OCI-LY7 (cell line): ENCODE results near the gene ATXN1. TPM values are rescaled to one million over a fixed set of nuclear protein-coding genes. Genes with fewer than 3 reads are reported as not detected.

Experiments
- BruUV-seq: library from RNA; stranded (reverse); fragments of 400-500 nt; replicated peaks from 2 replicates; lab custom pipeline; 2021; lab: Mats Ljungman, UMichigan
- CTCF ChIA-PET: fragments of 300-600 bp; sonication (Branson Sonifier 250); formaldehyde crosslinking; loops from one replicate; lab custom pipeline; 2022; ENCODE audit warnings: antibody characterized with exemption; ENCODE audit not compliant: unreplicated experiment; lab: Charles Lee
- POLR2A ChIA-PET: fragments of 300-600 bp; sonication (Branson Sonifier 250); formaldehyde crosslinking; loops from one replicate; lab custom pipeline; 2022; ENCODE audit warnings: antibody characterized with exemption; lab: Charles Lee
- DNase-seq: peaks from one replicate; pipeline ENCODE4 v3.0.0-alpha.2; 2015; ENCODE audit warnings: low spot score
- H2AFZ ChIP-seq: fragments of 200-600 bp; sonication (generic), shearing (Covaris generic); 2 replicates; pipeline ENCODE4 v1.6.1; 2014; ENCODE audit warnings: mild to moderate bottlenecking, antibody characterized with exemption, low read length, moderate library complexity
- H3K27ac ChIP-seq: fragments of 200-600 bp; sonication (generic); 2 replicates; pipeline ENCODE4 v1.5.1; 2014; ENCODE audit warnings: mixed run types, low read depth, mild to moderate bottlenecking, moderate library complexity, low read length, inconsistent platforms; ENCODE audit not compliant: poor library complexity, severe bottlenecking
- H3K36me3 ChIP-seq: fragments of 200-600 bp; sonication (generic); 2 replicates; pipeline ENCODE4 v1.6.1; 2014; ENCODE audit warnings: mild to moderate bottlenecking, antibody characterized with exemption, low read length, moderate library complexity, mixed read lengths; ENCODE audit not compliant: insufficient read depth
- H3K4me1 ChIP-seq: fragments of 200-600 bp; sonication (generic); 2 replicates; pipeline ENCODE4 v1.5.1; 2014; ENCODE audit warnings: mild to moderate bottlenecking, low read length; ENCODE audit not compliant: insufficient read depth, poor library complexity, severe bottlenecking
- H3K4me2 ChIP-seq: fragments of 200-600 bp; sonication (generic); 2 replicates; pipeline ENCODE4 v1.6.1; 2014; ENCODE audit warnings: mild to moderate bottlenecking, low read length
- H3K4me3 ChIP-seq: fragments of 200-600 bp; sonication (generic); 2 replicates; pipeline ENCODE4 v1.5.1; 2014; ENCODE audit warnings: mild to moderate bottlenecking, low read depth, low read length; ENCODE audit not compliant: poor library complexity, severe bottlenecking
- H3K79me2 ChIP-seq: fragments of 200-600 bp; sonication (generic); 2 replicates; pipeline ENCODE4 v1.6.1; 2016; ENCODE audit warnings: low read depth, mild to moderate bottlenecking, low read length, moderate library complexity, mixed read lengths; ENCODE audit not compliant: insufficient read depth
- H3K9me2 ChIP-seq: fragments of 200-600 bp; sonication (generic); 2 replicates; pipeline ENCODE4 v1.6.1; 2016; ENCODE audit warnings: mild to moderate bottlenecking, low read length, mixed read lengths; ENCODE audit not compliant: insufficient read depth
- H3K9me3 ChIP-seq: fragments of 200-600 bp; sonication (generic); 2 replicates; pipeline ENCODE4 v1.6.1; 2014; ENCODE audit warnings: mild to moderate bottlenecking, mixed run types, low read length, mixed read lengths
- H4K20me1 ChIP-seq: fragments of 200-600 bp; sonication (generic); 2 replicates; pipeline ENCODE4 v1.6.1; 2014; ENCODE audit warnings: mild to moderate bottlenecking, antibody characterized with exemption, low read length, moderate library complexity, mixed read lengths; ENCODE audit not compliant: insufficient read depth
- EZH2phosphoT487 ChIP-seq: fragments of 200-600 bp; sonication (generic); IDR thresholded peaks from 2 replicates; pipeline ENCODE4 v1.6.1; 2018; ENCODE audit warnings: low read depth, borderline replicate concordance, mild to moderate bottlenecking, mixed run types, antibody characterized with exemption, low read length, moderate library complexity, mixed read lengths
- intact Hi-C: fragments of 100-400 bp; cut with micrococcal nuclease; formaldehyde crosslinking; loops from one replicate; pipeline ENCODE4 v1.10.0; 2022; ENCODE audit not compliant: unreplicated experiment
- total RNA-seq, 2 experiments: library from RNA; depleted of rRNA in 1 of 2; stranded (reverse); fragments of >200 nt in 1 of 2; shearing (Covaris generic) in 1 of 2; gene quantifications; 2 replicates each; pipeline ENCODE4 v1.2.3, GENCODE V29; 2014 to 2022
- TF ChIP-seq, protein P1 (sequence below): fragments of 200-600 bp; sonication (generic); conservative IDR thresholded peaks from 2 replicates; pipeline ENCODE4 v1.5.1; 2014; ENCODE audit warnings: mild to moderate bottlenecking, antibody characterized with exemption, low read length, moderate library complexity, mixed read lengths

ATXN1 gene
- total RNA-seq, 2 experiments from 2014 or later, result not detected

DNA sequence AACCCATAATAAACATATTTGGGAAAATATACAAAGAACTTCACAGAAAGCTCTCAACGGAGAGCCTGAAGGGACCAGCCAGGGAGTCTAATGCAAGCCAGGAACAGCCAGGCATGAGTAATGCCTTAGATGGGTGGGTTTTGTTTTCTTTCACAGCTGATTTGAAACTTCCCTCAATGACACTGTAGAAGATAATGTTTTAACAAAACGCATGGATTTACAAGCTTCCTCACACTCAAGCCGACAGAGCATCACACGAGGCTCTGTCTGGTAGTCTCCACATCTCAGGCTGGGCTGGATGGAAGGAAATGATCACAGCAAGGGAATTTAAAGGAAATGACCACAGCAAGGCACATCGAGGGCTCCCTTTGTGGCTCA is 409.0 kb downstream of the ATXN1 start:
- H3K9me3 ChIP-seq, result no peaks in the 10 kb centered on the region
- intact Hi-C loops, result no loop called here

DNA sequence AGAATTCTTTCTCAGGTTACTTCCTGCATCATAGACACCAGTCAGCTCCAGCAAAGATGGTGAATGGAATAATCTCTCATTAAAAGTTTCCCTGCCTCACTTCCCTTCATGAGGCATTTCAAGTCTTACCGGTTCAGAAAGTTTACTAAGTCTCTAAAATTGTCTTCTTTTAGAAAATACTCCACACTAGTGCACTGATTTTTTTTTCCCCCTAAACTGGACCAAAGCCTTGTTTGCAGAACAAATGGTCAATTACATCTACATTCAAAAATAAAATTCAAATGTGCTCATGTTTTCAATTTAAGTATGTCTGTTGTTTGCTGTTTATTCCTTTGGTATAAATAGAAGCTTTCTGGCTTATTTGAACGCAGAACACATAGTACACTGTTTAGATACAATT is 411.7 kb downstream of the ATXN1 start:
- ChIA-PET CTCF (no interaction called here), POLR2A (interaction anchor here (0.7 kb wide), 1 partner anchor 36 kb away, joined by 3 read pairs; no protein-coding TSS in a partner anchor)
- BruUV-seq, result no TSS peak

More for the DNA sequence above, 409.0 kb downstream of the ATXN1 start:
- no peak for DNase-seq
- no peaks in the 10 kb centered on the region for H4K20me1 ChIP-seq
- no peak overlapping the region for H3K4me3 ChIP-seq
- BruUV-seq, result no TSS peak
- TF ChIP-seq, protein P1, sequence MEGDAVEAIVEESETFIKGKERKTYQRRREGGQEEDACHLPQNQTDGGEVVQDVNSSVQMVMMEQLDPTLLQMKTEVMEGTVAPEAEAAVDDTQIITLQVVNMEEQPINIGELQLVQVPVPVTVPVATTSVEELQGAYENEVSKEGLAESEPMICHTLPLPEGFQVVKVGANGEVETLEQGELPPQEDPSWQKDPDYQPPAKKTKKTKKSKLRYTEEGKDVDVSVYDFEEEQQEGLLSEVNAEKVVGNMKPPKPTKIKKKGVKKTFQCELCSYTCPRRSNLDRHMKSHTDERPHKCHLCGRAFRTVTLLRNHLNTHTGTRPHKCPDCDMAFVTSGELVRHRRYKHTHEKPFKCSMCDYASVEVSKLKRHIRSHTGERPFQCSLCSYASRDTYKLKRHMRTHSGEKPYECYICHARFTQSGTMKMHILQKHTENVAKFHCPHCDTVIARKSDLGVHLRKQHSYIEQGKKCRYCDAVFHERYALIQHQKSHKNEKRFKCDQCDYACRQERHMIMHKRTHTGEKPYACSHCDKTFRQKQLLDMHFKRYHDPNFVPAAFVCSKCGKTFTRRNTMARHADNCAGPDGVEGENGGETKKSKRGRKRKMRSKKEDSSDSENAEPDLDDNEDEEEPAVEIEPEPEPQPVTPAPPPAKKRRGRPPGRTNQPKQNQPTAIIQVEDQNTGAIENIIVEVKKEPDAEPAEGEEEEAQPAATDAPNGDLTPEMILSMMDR, result no peak
- no peak for TF ChIP-seq EZH2phosphoT487
- no peak overlapping the region for H3K4me2 ChIP-seq
- H2AFZ ChIP-seq, result no peak overlapping the region
- H3K4me1 ChIP-seq, result no peaks in the 10 kb centered on the region
- H3K79me2 ChIP-seq, result no peaks in the 10 kb centered on the region
- no peak overlapping the region for H3K27ac ChIP-seq
- H3K9me2 ChIP-seq, result no peaks in the 10 kb centered on the region
- H3K36me3 ChIP-seq, result no peaks in the 10 kb centered on the region
- ChIA-PET POLR2A (interaction anchor here (0.6 kb wide), 1 partner anchor 97 kb away, joined by 3 read pairs; no protein-coding TSS in a partner anchor), CTCF (no interaction called here)

DNA sequence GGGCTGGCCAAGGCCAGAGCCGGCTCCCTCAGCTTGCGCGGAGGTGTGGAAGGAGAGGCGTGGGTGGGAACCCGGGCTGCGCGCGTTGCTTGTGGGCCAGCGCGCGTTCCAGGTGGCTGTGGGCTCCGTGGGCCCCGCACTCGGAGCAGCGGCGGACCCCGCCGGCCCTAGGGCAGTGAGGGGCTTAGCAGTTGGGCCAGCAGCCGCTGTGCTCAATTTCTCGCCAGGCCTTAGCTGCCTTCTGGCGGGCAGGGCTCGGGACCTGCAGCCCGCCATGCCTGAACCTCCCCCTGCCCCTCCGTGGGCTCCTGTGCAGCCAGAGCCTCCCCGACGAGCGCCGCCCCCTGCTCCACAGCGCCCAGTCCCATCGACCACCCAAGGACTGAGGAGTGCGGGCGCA is 414.4 kb downstream of the ATXN1 start:
- TF ChIP-seq, protein P1, result no peak
- TF ChIP-seq EZH2phosphoT487, result no peak
- ChIA-PET POLR2A (no interaction called here), CTCF (no interaction called here)
- Histone ChIP-seq H4K20me1 (no peaks in the 10 kb centered on the region), H3K27ac (no peak overlapping the region), H3K79me2 (no peaks in the 10 kb centered on the region), H2AFZ (no peak overlapping the region), H3K9me2 (no peaks in the 10 kb centered on the region), H3K36me3 (no peaks in the 10 kb centered on the region), H3K4me1 (no peaks in the 10 kb centered on the region), H3K9me3 (no peaks in the 10 kb centered on the region), H3K4me3 (no peak overlapping the region), H3K4me2 (no peak overlapping the region)
- DNase-seq, result no peak
- BruUV-seq, result no TSS peak
- intact Hi-C loops, result no loop called here

More for the DNA sequence above, 411.7 kb downstream of the ATXN1 start:
- H3K9me3 ChIP-seq, result no peaks in the 10 kb centered on the region
- TF ChIP-seq, protein P1, result no peak
- TF ChIP-seq EZH2phosphoT487, result no peak
- intact Hi-C loops, result no loop called here
- no peaks in the 10 kb centered on the region for H4K20me1 ChIP-seq
- H3K9me2 ChIP-seq, result no peaks in the 10 kb centered on the region
- H3K4me2 ChIP-seq, result no peak overlapping the region
- H3K27ac ChIP-seq, result no peak overlapping the region
- H3K36me3 ChIP-seq, result no peaks in the 10 kb centered on the region
- no peaks in the 10 kb centered on the region for H3K79me2 ChIP-seq
- H3K4me3 ChIP-seq, result no peak overlapping the region
- no peak for DNase-seq
- no peaks in the 10 kb centered on the region for H3K4me1 ChIP-seq
- H2AFZ ChIP-seq, result no peak overlapping the region
